Stimulated activated naive B cell treated with anti-CD40 and anti-IgM and Interleukin-4, amounts not matched to agents 10 μg/mL and 1 μg/mL and 100 μg/mL, for 72 hours (primary cell): ENCODE results near the gene SUPT20HL1.
A peak's percentile ranks its signal among the peaks of the same experiment; 100 is the strongest.
"Not testable (repeated sequence)": the region's sequence is repeated elsewhere in the genome, so short reads cannot be mapped to it uniquely, and the experiment has no call there.

ENCODE experiments used
- ATAC-seq, 2 donors: fragments of 150-1000 bp; cut with Tn5 transposase; replicated peaks; 2 replicates each; pipeline ENCODE4 v1.10.0; 2021; ENCODE audit warnings: moderate library complexity in 1 of 2
- DNase-seq: peaks from one replicate; pipeline ENCODE4 v3.0.0; 2021
- H3K27ac Mint-ChIP-seq: one replicate; pipeline ENCODE4 v1.8.0; 2022; ENCODE audit warnings: mild to moderate bottlenecking, mixed read lengths
- H3K27me3 Mint-ChIP-seq, 2 donors: one replicate each; pipeline ENCODE4 v1.8.0; 2022; ENCODE audit warnings: mixed read lengths in 2 of 2
- H3K36me3 Mint-ChIP-seq, 2 donors: one replicate each; pipeline ENCODE4 v1.8.0; 2022; ENCODE audit warnings: mixed read lengths in 2 of 2, mild to moderate bottlenecking in 1 of 2
- H3K4me1 Mint-ChIP-seq, 2 donors: one replicate each; pipeline ENCODE4 v1.8.0; 2022; ENCODE audit warnings: mixed read lengths in 2 of 2, mild to moderate bottlenecking in 1 of 2
- H3K4me3 Mint-ChIP-seq, 2 donors: one replicate each; pipeline ENCODE4 v1.8.0; 2022; ENCODE audit warnings: mild to moderate bottlenecking in 2 of 2, mixed read lengths in 2 of 2, moderate library complexity in 1 of 2
- H3K9me3 Mint-ChIP-seq, 2 donors: one replicate each; pipeline ENCODE4 v1.8.0; 2022; ENCODE audit warnings: mixed read lengths in 2 of 2, mild to moderate bottlenecking in 1 of 2

Gene SUPT20HL1

GRCh38 chrX:24340501-24340900 is 19.9 kb upstream of the SUPT20HL1 start:
- Mint-ChIP-seq H3K9me3 (no peaks in the 10 kb centered on the region), H3K27ac (no peak overlapping the region), H3K27me3 (peaks cover 0 to 24% of the 10 kb centered on the region in 2 donors), H3K4me1 (peaks cover 0 to 2% of the 10 kb centered on the region in 2 donors), H3K36me3 (no peaks in the 10 kb centered on the region), H3K4me3 (no peak overlapping the region)
- ATAC-seq (no peak), DNase-seq (no peak)

DNA sequence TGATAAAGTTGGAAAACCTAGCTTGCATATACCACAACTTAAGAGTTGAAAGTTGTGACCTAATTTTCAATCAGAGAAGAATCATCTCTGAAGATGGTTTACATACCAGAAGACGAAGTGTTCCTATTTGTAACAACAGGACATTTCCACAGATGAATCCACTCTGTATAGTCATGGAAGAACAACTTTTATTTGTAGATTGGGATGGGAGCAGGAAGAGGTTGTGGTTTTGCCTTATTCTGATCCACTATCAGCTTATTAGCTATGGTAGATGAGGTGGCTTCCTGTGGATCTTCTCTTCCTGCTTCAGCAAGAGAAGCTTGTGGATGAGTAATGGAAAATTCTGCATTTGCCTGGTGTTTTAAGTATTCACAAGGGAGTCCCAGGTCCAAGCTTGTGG is 18.6 kb upstream of the SUPT20HL1 start:
- peaks cover 0 to 2% of the 10 kb centered on the region in 2 donors for H3K4me1 Mint-ChIP-seq
- no peak overlapping the region for H3K27ac Mint-ChIP-seq
- ATAC-seq (no peak), DNase-seq (no peak)
- H3K9me3 Mint-ChIP-seq: no peaks in the 10 kb centered on the region
- no peaks in the 10 kb centered on the region for H3K36me3 Mint-ChIP-seq
- no peak overlapping the region for H3K4me3 Mint-ChIP-seq
- peaks cover 0 to 24% of the 10 kb centered on the region in 2 donors for H3K27me3 Mint-ChIP-seq

- Mint-ChIP-seq H3K4me1 (peaks cover 0 to 2% of the 10 kb centered on the region in 2 donors), H3K27ac (no peak overlapping the region), H3K36me3 (no peaks in the 10 kb centered on the region), H3K9me3 (no peaks in the 10 kb centered on the region), H3K4me3 (no peak overlapping the region), H3K27me3 (peaks cover 0 to 24% of the 10 kb centered on the region in 2 donors)
- DNase-seq (no peak), ATAC-seq (peak; percentile 70 to 91)
Measured at GRCh38 chrX:24343719-24344118, 16.7 kb upstream of the SUPT20HL1 start.

GRCh38 chrX:24347881-24348280 is 12.6 kb upstream of the SUPT20HL1 start:
- DNase-seq (no peak), ATAC-seq (no peak)
- peaks cover 0 to 2% of the 10 kb centered on the region in 2 donors for H3K27me3 Mint-ChIP-seq
- H3K36me3 Mint-ChIP-seq: no peaks in the 10 kb centered on the region
- no peak overlapping the region for H3K4me3 Mint-ChIP-seq
- peaks cover 0 to under 1% of the 10 kb centered on the region in 2 donors for H3K4me1 Mint-ChIP-seq
- no peak overlapping the region for H3K27ac Mint-ChIP-seq
- no peaks in the 10 kb centered on the region for H3K9me3 Mint-ChIP-seq

GRCh38 chrX:24350217-24350616 is 10.2 kb upstream of the SUPT20HL1 start:
- Mint-ChIP-seq H3K4me1 (no peaks in the 10 kb centered on the region), H3K27me3 (no peaks in the 10 kb centered on the region), H3K4me3 (no peak overlapping the region), H3K36me3 (no peaks in the 10 kb centered on the region), H3K9me3 (no peaks in the 10 kb centered on the region), H3K27ac (no peak overlapping the region)
- no peak for DNase-seq
- no peak for ATAC-seq

GRCh38 chrX:24355095-24355494 is 5.3 kb upstream of the SUPT20HL1 start:
- no peaks in the 10 kb centered on the region for H3K4me1 Mint-ChIP-seq
- H3K27ac Mint-ChIP-seq: no peak overlapping the region
- H3K9me3 Mint-ChIP-seq: no peaks in the 10 kb centered on the region
- no peak for DNase-seq
- H3K27me3 Mint-ChIP-seq: no peaks in the 10 kb centered on the region
- no peak overlapping the region for H3K4me3 Mint-ChIP-seq
- H3K36me3 Mint-ChIP-seq: no peaks in the 10 kb centered on the region
- no peak for ATAC-seq

GRCh38 chrX:24357106-24357505 is 3.3 kb upstream of the SUPT20HL1 start:
- no peaks in the 10 kb centered on the region for H3K4me1 Mint-ChIP-seq

GRCh38 chrX:24362089-24362745 is 1.8 kb downstream of the SUPT20HL1 start:
- H3K4me1 Mint-ChIP-seq, ATAC-seq, H3K27me3 Mint-ChIP-seq, H3K36me3 Mint-ChIP-seq, H3K27ac Mint-ChIP-seq, H3K9me3 Mint-ChIP-seq, H3K4me3 Mint-ChIP-seq, DNase-seq: not testable (repeated sequence)

More at GRCh38 chrX:24357106-24357505, 3.3 kb upstream of the SUPT20HL1 start:
- no peak for ATAC-seq
- Mint-ChIP-seq H3K4me3 (no peak overlapping the region), H3K27me3 (no peaks in the 10 kb centered on the region), H3K36me3 (no peaks in the 10 kb centered on the region), H3K27ac (no peak overlapping the region), H3K9me3 (no peaks in the 10 kb centered on the region)
- no peak for DNase-seq

DNA sequence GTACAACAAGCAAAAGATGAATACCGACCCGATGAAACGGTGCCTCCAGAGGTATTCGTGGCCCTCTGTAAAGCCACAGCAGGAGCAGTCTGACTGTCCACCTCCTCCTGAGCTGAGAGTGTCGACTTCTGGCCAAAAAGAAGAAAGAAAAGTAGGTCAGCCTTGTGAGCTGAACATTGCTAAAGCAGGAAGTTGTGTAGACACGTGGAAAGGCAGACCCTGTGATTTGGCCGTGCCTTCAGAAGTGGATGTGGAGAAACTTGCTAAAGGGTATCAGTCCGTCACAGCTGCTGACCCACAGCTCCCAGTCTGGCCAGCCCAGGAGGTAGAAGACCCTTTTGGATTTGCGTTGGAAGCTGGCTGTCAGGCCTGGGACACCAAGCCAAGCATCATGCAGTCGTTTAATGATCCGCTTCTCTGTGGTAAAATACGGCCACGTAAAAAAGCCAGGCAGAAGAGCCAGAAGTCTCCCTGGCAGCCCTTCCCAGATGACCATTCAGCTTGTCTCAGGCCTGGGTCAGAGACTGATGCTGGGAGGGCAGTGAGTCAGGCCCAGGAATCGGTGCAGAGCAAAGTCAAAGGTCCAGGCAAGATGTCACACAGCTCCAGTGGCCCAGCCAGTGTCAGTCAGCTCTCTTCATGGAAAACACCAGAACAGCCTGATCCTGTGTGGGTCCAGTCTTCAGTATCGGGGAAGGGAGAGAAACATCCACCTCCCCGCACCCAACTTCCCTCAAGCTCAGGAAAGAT is 3.2 kb downstream of the SUPT20HL1 start:
- ATAC-seq, H3K36me3 Mint-ChIP-seq, H3K4me1 Mint-ChIP-seq, DNase-seq, H3K9me3 Mint-ChIP-seq, H3K27ac Mint-ChIP-seq, H3K27me3 Mint-ChIP-seq, H3K4me3 Mint-ChIP-seq: not testable (repeated sequence)

DNA sequence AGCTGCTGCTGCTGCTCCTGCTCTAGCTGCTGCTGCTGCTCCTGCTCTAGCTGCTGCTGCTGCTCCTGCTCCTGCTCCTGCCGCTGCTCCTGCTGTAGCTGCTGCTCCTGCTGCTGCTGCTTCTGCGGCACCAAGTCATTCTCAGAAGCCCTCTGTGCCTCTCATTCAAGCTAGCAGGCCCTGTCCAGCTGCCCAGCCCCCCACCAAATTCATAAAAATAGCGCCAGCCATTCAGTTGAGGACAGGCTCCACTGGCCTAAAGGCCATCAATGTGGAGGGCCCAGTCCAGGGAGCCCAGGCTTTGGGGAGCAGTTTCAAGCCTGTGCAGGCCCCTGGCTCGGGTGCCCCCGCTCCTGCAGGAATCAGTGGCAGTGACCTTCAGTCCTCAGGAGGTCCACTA is 3.9 kb downstream of the SUPT20HL1 start:
- ATAC-seq (no peak), DNase-seq (no peak)
- H3K36me3 Mint-ChIP-seq: no peaks in the 10 kb centered on the region
- peaks cover 0 to 4% of the 10 kb centered on the region in 2 donors for H3K27me3 Mint-ChIP-seq
- H3K9me3 Mint-ChIP-seq: no peaks in the 10 kb centered on the region
- no peak overlapping the region for H3K4me3 Mint-ChIP-seq
- no peaks in the 10 kb centered on the region for H3K4me1 Mint-ChIP-seq
- no peak overlapping the region for H3K27ac Mint-ChIP-seq

GRCh38 chrX:24364851-24365538 is 4.6 kb downstream of the SUPT20HL1 start:
- no peaks in the 10 kb centered on the region for H3K9me3 Mint-ChIP-seq
- no peaks in the 10 kb centered on the region for H3K36me3 Mint-ChIP-seq
- ATAC-seq (no peak), DNase-seq (no peak)
- H3K4me1 Mint-ChIP-seq: no peaks in the 10 kb centered on the region
- H3K27ac Mint-ChIP-seq: no peak overlapping the region
- no peak overlapping the region for H3K4me3 Mint-ChIP-seq
- H3K27me3 Mint-ChIP-seq: peaks cover 0 to 4% of the 10 kb centered on the region in 2 donors

- DNase-seq, H3K4me3 Mint-ChIP-seq, H3K4me1 Mint-ChIP-seq, H3K9me3 Mint-ChIP-seq, ATAC-seq, H3K36me3 Mint-ChIP-seq, H3K27ac Mint-ChIP-seq: not testable (repeated sequence)
- peaks cover 8 to 16% of the 10 kb centered on the region in 2 donors for H3K27me3 Mint-ChIP-seq
Measured at GRCh38 chrX:24366762-24367400, 6.4 kb downstream of the SUPT20HL1 start.

DNA sequence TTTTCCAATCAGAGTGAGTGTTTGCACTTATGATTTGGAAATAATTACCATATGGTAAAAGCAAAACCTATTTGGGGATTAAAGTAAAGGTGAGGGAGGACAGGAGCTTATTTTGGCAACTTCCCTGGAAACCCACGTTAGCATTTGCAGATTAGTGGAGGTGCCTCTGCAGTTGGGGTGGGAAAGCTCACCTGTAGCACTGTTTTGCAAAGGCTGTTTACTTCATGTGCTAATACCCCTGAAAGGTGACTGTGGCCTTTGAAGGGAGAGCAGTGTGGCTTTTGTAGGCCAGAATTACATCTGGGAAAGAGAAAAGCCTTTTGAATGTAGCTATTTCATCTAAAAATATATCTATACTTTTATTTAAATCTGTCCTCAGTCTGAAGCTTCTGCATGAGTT is 9.4 kb downstream of the SUPT20HL1 start:
- H3K27ac Mint-ChIP-seq: no peak overlapping the region
- H3K36me3 Mint-ChIP-seq: no peaks in the 10 kb centered on the region
- peaks cover 21 to 31% of the 10 kb centered on the region in 2 donors for H3K27me3 Mint-ChIP-seq
- no peaks in the 10 kb centered on the region for H3K9me3 Mint-ChIP-seq
- ATAC-seq (no peak), DNase-seq (no peak)
- peaks cover 7 to 10% of the 10 kb centered on the region in 2 donors for H3K4me1 Mint-ChIP-seq
- H3K4me3 Mint-ChIP-seq: no peak overlapping the region

GRCh38 chrX:24371391-24371972 is 11.0 kb downstream of the SUPT20HL1 start:
- peaks cover 7 to 10% of the 10 kb centered on the region in 2 donors for H3K4me1 Mint-ChIP-seq
- no peaks in the 10 kb centered on the region for H3K36me3 Mint-ChIP-seq
- H3K9me3 Mint-ChIP-seq: no peaks in the 10 kb centered on the region
- peak overlapping the region; percentile 52 to 75 for H3K4me3 Mint-ChIP-seq
- peaks cover 21 to 27% of the 10 kb centered on the region in 2 donors for H3K27me3 Mint-ChIP-seq
- peak overlapping the region; percentile 26 for H3K27ac Mint-ChIP-seq
- ATAC-seq (peak; percentile 88 to 90), DNase-seq (peak; percentile 31)
